GM21423 (cell line): ENCODE results near the gene SCAF4.
"Not testable (repeated sequence)": the region's sequence is repeated elsewhere in the genome, so short reads cannot be mapped to it uniquely, and the experiment has no call there.

ENCODE experiments used
- ATAC-seq: cut with Tn5 transposase; IDR thresholded peaks from one replicate; pipeline ENCODE4 v1.9.1; 2021; ENCODE audit warnings: mild to moderate bottlenecking, moderate library complexity; ENCODE audit not compliant: unreplicated experiment

The SCAF4 gene

DNA sequence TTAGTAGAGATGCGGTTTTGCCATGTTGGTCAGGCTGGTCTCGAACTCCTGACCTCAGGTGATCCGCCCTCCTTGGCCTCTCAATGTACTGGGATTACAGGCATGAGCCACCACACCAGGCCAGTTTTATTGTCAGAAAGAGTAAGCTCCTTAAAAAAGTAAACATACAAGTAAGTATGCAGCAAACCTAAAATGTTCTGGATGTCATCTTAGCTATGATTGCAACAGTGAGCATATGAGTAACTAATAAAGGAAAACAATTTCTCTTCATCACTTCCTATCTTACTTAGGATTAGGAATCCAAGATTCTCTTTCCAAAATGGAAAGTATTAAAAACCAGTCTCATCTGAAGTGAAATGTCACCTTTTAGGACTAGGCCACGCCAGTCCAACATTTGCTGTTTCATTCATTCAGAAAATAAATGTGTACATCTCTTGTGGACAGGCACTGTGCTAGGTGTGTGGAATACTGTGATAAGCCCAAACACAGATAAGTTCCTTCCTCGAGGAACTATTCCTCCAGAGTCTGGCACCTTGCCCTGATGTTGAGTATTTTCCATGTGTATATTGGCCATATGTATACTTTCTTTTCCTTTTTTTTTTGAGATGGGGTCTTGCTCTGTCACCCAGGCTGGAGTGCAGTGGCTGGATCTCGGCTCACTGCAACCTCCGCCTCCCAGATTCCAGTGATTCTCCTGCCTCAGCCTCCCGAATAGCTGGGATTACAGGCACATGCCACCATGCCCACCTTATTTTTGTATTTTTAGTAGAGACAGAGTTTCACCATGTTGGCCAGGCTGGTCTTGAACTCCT, 5.9 kb upstream of the SCAF4 start:
- not testable (repeated sequence) for ATAC-seq

DNA sequence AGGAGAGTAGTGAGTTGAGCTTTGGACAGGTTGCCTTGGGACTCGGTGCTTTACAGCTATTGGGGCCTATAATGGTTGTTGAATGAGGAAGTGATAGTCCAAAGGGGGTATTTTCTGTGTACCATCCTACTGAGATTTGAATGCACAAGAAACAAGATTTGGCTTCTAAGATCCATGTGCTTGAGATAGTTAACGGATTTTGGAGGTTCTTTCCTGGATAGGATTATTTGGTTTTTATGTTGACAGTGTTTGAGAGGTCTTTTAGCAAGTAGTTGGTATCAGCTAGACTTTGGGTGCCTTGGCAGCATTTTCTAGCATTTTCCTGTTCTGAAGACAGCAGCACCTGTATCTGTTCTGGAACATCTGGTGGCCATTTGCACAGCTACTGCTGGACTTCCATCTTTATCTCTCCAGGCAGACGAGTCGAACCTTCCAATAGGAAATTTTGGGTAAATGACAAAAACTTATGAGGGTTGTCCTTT, 3.6 kb upstream of the SCAF4 start:
- no peak for ATAC-seq

DNA sequence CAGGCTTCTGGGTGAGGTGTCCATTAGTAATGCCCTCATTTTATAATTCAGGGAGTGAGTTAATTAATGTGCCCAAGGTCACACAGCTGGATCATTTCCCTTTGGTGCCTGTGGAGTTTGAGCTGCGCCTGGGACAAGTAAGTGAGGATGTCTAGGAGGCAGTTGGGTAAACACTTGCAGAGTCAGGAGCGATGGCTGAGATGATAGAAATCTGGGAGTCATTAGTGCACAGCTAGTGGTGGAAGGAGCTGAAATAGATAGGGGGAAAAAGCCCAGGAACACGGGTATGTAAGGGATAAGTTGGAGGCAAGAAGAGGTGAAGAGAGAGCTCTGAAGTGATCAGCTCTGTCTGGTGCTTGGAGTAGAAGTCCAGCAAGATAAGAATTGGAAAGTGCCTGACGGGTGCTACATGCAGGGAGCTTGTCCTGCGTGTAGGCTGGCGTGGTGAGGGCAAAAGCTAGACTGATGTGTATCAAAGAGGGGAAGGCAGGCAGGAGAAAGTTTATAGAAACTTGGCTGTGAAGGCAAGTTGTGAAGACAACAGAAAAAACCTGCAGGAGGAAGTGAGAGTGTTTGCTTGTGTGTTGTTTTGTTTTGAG, 1.7 kb upstream of the SCAF4 start:
- no peak for ATAC-seq

DNA sequence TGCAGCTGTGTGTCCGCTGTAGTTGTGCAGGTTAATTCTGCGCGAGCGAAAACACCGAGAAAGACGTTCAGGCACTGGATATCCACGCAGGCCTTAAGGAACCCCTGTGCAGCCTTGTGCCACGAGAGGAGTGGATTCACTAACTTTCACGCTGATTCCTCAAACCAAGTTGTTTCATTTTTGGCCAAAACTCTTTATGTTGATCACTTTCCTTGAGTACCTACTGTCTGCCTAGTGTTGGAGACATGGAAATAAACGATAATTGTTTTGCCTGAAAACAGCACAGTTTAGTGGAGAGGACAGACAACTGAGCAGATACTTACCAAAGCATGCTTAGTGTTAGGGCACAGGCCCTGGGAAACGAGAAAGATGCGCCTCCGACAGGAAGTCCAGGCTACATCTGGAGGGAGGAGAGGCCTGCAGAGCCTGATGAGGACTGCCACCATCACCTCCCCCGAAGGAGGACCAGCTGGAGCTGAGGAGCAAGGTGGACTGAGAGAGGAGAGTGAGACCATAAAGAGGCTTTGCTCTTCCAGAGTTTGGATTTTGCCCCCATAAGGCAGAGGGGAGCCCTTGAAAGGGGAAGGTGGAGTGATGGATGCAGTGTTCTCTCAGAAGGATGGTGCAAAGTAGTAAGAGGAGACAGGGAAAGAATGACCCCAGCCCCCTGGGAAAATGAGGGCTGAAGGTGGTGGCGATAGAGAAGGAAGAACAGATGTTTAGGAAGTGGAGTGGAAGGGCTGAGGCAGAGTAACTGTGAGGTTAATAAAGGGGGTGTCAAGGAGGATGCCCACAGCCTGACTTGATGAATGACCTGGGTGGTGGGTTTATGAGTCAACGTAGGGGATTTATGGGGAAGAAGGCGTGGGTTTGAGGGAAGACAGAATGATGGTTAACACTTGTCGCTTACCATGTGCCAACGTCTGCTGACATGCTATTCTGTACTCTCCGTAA, 956 bp upstream of the SCAF4 start:
- no peak for ATAC-seq

DNA sequence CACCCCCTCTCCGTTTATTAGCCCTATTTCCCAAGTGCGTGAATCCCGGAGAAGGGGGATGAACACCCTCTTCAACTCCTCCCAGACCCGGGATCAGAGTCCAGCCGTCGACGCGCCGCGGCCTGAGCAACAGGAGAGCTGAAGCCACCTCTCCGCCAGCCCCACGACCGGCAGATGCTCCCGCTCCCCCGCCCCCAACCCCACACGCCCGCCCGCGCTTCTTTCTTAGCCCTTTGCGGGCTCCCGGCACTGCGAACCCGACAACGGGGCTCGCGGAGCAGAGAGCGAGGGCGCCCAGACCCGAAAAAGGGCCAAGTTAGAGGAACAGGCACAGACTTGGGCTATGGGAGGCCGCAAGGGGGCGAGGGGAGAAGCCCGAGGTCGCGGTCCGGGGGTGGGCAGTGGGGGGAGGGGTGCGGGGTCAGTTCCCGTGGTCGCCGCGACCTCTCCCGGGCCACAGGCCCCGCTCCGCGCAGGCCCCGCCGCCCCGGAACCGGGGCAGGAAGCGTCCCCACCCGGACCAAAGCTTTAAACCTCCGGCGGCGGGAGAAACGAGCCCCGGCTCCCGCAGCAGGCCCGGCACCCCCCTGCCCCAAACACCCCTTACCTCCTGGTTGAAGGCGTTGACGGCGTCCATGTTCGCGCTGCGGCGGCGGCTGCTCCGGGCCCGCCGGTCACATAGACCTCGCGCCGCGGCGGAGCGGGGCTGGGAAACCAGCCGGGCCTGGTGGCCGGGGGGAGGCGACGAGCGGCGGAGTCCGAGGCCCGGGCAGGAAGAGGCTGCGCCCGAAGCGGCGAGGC, 662 bp downstream of the SCAF4 start:
- ATAC-seq = peak; percentile 13

DNA sequence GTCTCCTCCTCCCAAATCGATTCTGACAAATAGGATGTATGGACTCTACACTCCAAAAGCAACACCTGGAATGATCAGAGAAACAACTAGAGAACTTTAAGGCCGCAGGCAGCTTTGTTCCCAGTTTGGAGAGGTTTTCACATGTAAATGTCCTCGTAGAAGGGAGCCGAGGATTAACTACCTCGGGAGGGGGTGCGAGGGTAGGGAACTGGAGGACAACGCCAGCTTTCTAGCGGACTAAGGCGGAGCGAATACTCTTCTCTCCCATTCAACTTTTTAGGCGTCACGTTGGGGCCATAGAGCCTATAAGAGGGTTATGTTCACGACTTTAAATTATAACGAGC, 1.2 kb downstream of the SCAF4 start:
- no peak for ATAC-seq

DNA sequence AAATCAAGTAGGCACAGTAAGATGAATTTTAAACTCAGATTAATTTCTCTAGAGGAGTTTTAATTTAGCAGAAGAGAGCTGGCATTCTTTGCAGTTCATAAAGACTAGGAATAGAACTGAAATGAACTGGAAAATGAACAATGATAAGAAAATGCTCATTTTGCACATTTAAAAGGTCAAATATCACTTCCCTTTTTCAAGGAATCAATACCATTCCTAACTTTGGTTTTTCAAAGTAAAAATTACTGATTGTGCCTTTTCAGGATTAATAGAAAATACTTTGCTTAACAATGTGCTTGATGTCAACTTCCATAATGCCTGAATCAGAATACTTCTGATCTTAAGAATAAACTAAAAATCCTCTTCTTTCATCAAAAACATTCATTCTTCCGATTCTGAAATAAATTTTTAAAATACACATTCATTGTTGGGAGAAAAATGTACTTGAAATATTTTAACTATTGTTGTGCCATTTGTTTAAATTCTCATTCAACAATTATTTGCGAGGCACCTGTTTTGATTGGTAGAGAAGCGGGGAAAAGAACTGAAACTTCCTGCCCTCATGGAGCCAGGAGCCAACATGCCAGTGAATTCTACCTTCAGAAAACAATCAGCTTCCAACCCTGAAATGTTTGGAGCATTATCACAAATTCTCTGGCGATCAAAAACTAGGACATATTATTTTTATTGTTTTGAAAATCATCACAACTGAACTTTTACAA, 2.1 kb downstream of the SCAF4 start:
- no peak for ATAC-seq

DNA sequence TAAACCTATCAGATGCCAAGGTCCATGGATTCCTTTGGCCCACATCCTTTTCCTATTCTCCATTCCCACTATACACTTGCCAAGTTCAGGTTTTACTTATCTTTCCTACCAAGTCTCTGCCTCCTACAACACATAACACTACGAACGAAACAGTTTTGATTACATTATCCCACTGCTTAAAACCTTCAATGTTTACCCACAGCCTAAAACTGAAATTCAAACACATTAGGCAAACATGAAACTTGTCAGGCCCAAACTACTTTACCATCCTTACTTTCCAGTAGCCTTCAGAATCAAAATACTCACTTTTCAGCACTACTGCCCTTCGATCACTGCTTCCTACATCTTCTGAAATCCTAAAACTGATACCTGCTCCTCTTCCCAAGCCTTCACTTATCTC, 3.0 kb downstream of the SCAF4 start:
- ATAC-seq = no peak

DNA sequence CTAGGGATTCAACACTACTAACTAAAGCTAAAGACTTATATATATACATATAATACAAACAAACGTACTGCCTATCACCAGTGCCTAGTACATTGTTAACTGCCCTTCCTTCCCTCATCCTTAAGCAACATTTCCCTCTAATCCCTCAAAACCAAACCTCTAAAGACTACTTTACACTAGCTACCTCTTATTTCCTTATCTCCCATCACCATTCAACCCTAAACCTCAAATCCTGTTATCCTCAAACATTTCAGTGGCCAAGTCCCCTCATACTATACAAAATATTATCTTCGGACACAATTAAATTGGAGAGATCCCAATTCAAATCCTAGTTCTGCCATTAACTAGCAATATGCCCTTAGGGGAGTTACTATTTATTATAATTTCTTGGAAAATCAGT, 3.7 kb downstream of the SCAF4 start:
- ATAC-seq = no peak

DNA sequence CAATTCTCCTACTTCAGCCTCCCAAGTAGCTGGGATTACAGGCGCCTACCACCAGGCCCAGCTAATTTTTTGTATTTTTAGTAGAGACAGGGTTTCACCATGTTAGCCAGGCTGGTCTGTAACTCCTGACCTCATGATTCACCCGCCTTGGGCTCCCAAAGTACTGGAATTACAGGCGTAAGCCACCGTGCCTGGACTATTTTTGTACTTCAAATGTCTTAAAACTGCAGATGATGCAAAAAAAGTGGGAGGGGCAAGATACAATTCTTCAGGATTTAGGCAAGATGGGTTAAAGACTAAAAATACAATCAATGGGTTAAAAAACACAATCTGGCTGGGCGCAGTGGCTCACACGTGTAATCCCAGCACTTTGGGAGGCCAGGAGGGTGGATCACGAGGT, 4.7 kb downstream of the SCAF4 start:
- ATAC-seq = no peak

DNA sequence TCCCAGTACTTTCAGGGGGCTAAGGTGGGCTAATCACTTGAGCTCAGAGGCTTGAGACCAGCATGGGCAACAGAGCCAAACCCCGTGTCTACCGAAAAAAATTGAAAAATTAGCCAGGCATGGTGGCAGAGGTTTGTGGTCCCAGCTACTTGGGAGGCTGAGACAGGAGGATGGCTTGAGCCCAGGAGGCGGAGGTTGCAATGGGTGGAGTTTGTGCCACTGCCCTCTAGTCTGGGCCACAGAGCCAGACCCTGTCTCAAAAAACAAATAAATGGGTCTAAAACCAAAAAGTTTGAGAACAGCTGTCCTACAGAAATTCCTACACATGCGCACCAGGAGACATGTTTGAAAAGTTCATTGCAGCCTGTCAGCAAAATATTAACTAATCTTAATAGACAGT, 5.5 kb downstream of the SCAF4 start:
- no peak for ATAC-seq

DNA sequence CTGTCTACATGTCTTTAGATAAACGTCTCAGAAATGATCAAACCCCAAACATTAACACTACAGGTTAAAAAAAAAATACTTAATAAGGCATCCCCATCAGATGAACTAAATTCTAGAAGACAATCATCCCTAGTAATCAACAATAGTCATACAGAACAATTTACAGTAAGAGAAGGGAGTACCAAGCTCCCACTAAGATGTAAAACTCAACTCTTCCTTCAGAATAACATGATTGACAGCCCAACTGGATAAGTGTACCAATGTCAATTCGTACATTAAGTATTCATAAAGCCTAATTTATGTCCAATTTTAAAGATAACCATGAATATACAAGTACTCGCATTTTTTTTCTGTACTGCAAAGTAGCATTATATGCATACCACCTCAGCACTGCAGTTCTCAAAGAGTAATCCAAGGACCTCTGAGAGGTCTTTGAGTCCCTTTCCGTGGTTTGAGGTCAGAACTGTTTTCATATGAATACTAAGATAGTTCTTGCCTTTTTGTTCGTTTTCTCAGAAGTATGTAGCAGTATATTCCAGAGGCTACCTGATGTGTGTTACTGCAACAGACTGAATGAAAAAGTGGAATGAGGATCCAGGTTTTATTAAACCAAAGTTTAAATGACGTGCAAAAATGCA, 6.6 kb downstream of the SCAF4 start:
- no peak for ATAC-seq

DNA sequence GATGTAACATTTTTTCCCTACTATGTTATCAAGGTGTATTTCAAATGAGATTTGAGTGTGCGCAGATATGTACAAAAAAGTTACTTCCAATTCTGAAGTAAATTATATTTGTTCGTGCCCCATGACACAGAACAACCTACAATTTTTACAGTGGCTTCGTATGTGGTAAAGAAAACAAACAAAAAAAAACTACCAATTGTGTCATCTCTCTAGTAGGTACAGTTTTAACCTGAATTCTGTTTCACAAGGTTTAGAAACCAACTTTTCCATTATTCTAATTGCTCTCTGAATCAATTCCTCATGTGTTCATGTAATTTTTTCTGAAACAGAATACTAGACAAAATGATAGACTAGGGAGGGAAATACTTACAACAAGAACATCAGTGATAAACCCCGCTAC, 7.4 kb downstream of the SCAF4 start:
- ATAC-seq = no peak

DNA sequence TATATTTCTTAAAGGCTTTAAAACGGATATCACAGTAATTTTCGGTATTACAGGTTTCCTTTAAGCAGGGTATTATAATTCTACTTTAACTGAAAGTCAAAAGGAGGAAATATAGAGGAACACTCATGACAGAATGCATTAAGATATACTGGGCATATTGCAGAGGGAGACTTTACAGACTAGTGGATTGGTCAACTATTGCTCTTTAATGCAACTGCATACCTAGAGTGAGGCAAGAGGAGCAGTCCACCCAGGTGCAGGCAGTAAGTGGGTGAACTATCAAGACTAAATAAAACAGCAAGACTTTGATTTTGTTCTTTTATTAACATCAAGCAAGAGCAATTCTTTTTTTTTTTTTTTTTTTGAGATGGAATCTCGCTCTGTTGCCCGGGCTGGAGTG, 10.5 kb downstream of the SCAF4 start:
- no peak for ATAC-seq

DNA sequence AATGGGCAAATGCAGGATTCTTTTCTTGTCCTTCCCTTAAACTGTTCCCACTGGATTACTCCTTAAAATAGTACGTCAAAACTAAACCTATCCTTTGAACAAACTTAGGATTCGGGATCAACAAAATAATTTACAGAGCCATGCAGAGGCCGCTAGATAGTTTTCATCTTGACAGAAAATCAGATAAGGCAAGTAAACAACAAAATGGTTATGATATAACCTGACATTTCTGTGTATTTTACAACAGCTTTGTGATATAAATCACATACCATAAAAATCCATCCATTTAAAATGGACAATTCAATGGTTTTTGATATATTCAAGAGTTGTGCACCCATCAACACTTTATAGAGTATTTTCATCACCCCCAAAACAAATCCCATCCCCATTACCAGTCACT, 11.2 kb downstream of the SCAF4 start:
- no peak for ATAC-seq

DNA sequence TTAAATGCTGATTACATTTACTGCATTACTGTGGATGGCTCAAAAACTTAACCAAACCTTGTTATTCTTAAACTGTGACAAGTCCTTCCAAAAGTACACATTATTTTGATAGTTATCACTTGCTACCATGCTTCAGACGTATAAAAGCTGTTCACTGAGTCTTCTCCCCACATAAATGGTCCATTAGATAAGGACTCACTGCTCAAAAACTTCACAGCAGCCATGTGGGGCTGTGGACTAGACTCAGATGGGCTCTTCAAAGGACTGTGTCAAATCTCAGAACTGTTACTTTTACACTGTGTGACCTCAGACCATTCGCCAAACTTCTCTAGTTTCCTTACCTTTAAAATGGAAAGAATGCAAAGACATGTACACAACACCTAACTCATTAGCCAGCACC, 11.6 kb downstream of the SCAF4 start:
- ATAC-seq = no peak

DNA sequence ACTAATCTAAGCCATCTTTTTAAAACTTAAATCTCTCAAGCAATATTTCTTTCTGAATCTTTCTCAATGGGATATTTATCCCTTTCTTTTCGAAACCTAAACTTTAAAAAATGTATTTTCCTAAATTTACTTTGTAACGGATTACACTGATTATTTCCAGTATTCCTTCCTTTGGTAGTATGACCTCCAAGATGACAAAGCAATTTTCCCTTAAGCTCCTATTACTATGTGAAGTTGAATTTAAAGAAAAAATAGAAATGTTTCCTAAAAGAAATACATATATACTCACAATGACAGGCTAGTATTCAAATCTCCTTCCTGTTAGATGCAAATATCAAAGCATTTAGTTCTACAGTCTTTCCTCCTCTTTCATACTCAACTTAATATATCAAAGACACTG, 15.8 kb downstream of the SCAF4 start:
- ATAC-seq = no peak

DNA sequence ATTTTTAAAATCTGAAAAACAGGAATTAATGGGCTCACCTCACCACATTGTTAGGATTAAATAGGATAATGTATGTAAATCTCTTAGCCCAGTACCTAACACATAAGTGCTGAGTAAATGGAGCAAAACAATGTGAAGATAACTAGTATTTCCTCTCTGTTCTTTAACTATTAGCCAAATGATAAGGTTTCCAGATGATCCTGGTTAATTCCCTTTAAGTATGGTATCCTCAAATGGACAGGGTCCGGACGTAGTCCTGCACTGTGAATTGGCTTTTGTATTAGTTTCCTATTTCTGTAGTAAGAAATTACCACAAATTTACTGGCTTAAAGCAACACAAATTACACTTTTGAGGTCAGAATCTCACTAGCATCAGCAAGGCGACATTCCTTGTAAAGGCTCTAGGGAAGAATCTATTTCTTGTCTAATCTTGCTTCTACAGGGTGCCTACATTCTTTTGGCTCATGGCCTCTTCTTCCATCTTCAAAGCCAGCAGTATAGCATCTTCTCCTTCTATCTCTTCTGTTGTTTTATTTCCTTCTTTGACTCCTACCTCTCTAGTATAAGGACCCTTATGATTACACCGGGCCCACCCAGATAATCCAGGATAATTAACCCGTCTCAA, 17.1 kb downstream of the SCAF4 start:
- ATAC-seq = no peak
